Measurements from ENCODE around the gene PNMA1.

- TF ChIP-seq POLR2A (IDR thresholded peaks at IDR 0.05; ENCODE audit: low read length) (no peak), GATA1 (IDR thresholded peaks at IDR 0.05; ENCODE audit: low read depth, low read length) (no peak)
These were observed 12.1 kb upstream of the PNMA1 start for GRCh38 chr14:73726025-73726961.

Data from erythroblast (primary cell).